HG03378 (cell line): ENCODE results near the gene SGMS1.
A peak's percentile ranks its signal among the peaks of the same experiment; 100 is the strongest.
"Not testable (repeated sequence)": the region's sequence is repeated elsewhere in the genome, so short reads cannot be mapped to it uniquely, and the experiment has no call there.

Experiments used
- ATAC-seq: cut with Tn5 transposase; IDR thresholded peaks from one replicate; pipeline ENCODE4 v1.9.1; 2021; ENCODE audit warnings: mild to moderate bottlenecking, moderate library complexity; ENCODE audit not compliant: unreplicated experiment

SGMS1 gene

GRCh38 chr10:50582766-50583762, 40.7 kb downstream of the SGMS1 start:
- ATAC-seq, result no peak

- no peak for ATAC-seq
Observed at GRCh38 chr10:50582046-50582445, 41.7 kb downstream of the SGMS1 start.

GRCh38 chr10:50580262-50580891, 43.4 kb downstream of the SGMS1 start:
- no peak for ATAC-seq

GRCh38 chr10:50579491-50580261, 44.1 kb downstream of the SGMS1 start:
- no peak for ATAC-seq

- no peak for ATAC-seq
Observed at GRCh38 chr10:50578949-50579348, 44.8 kb downstream of the SGMS1 start.

- peak; percentile 58 for ATAC-seq
Observed at GRCh38 chr10:50577681-50578350, 45.9 kb downstream of the SGMS1 start.

- ATAC-seq, result no peak
Observed at GRCh38 chr10:50577010-50577409, 46.7 kb downstream of the SGMS1 start.

- ATAC-seq, result no peak
Observed at GRCh38 chr10:50576245-50576815, 47.4 kb downstream of the SGMS1 start.

- ATAC-seq, result no peak
Observed at GRCh38 chr10:50575477-50576244, 48.1 kb downstream of the SGMS1 start.

GRCh38 chr10:50574931-50575330, 48.8 kb downstream of the SGMS1 start:
- no peak for ATAC-seq

GRCh38 chr10:50574305-50574704, 49.5 kb downstream of the SGMS1 start:
- no peak for ATAC-seq

- ATAC-seq, result no peak
Observed at GRCh38 chr10:50572017-50572491, 51.7 kb downstream of the SGMS1 start.

- ATAC-seq, result not testable (repeated sequence)
Observed at GRCh38 chr10:50568750-50569149, 55.0 kb downstream of the SGMS1 start.

GRCh38 chr10:50567384-50567783, 56.4 kb downstream of the SGMS1 start:
- ATAC-seq, result no peak

GRCh38 chr10:50566150-50566549, 57.6 kb downstream of the SGMS1 start:
- ATAC-seq, result no peak

GRCh38 chr10:50565301-50566083, 58.3 kb downstream of the SGMS1 start:
- no peak for ATAC-seq

GRCh38 chr10:50563906-50564305, 59.9 kb downstream of the SGMS1 start:
- ATAC-seq, result no peak

GRCh38 chr10:50561816-50562215, 61.9 kb downstream of the SGMS1 start:
- ATAC-seq, result no peak

- ATAC-seq, result no peak
Observed at GRCh38 chr10:50561266-50561665, 62.5 kb downstream of the SGMS1 start.
